ENCODE data around the gene MANEAL. TPM values are rescaled to one million over a fixed set of nuclear protein-coding genes. Genes with fewer than 3 reads are reported as not detected.

MANEAL gene
- 1.1 TPM for polyA plus RNA-seq (2013, experiment 1 of 4)
- polyA plus RNA-seq (2013, experiment 2 of 4), result 0.85 TPM
- polyA plus RNA-seq (2013, experiment 3 of 4), result 0.91 TPM
- 1.1 TPM for polyA plus RNA-seq (2013, experiment 4 of 4)

GRCh38 chr1:37793773-37794371 lies at the start of gene MANEAL:
MANEAL (plus strand) TSS chr1:37793847; CDS start chr1:37794183, 336 bp downstream.
- Histone ChIP-seq H3K27me3 (ENCODE audit: control insufficient read depth, insufficient read depth, low read length, poor library complexity, severe bottlenecking) (peaks cover 72% of the 10 kb centered on the region), H3K4me3 (ENCODE audit: insufficient read depth, low read depth, low read length) (peak within 1 kb of the TSS; percentile 33), H3K9me3 (ENCODE audit: control insufficient read depth, low read length) (no peaks in the 10 kb centered on the region), H3K4me1 (ENCODE audit: control insufficient read depth, insufficient read depth, low read length) (no peaks in the 10 kb centered on the region), H3K36me3 (ENCODE audit: control insufficient read depth, insufficient read depth, low read length) (no peaks in the 10 kb centered on the region), H3K27ac (ENCODE audit: insufficient read depth, low read depth, low read length, poor library complexity, severe bottlenecking) (no peak within 1 kb of the TSS)
- 0 to 1% methylated on average over 82 of the region's 82 CpGs for WGBS, 2 experiments

GRCh38 chr1:37746806-37747205 lies 46.8 kb upstream of the MANEAL start:
- Histone ChIP-seq H3K27me3 (ENCODE audit: control insufficient read depth, insufficient read depth, low read length, poor library complexity, severe bottlenecking) (peaks cover 33% of the 10 kb centered on the region), H3K27ac (ENCODE audit: insufficient read depth, low read depth, low read length, poor library complexity, severe bottlenecking) (no peak overlapping the region), H3K4me3 (ENCODE audit: insufficient read depth, low read depth, low read length) (no peak overlapping the region), H3K36me3 (ENCODE audit: control insufficient read depth, insufficient read depth, low read length) (no peaks in the 10 kb centered on the region), H3K9me3 (ENCODE audit: control insufficient read depth, low read length) (no peaks in the 10 kb centered on the region), H3K4me1 (ENCODE audit: control insufficient read depth, insufficient read depth, low read length) (no peaks in the 10 kb centered on the region)
- WGBS, 2 experiments, result 89 to 95% methylated on average over 1 to 2 of the region's 3 CpGs

- no peaks in the 10 kb centered on the region for H3K36me3 ChIP-seq (ENCODE audit: control insufficient read depth, insufficient read depth, low read length)
- H3K9me3 ChIP-seq (ENCODE audit: control insufficient read depth, low read length), result no peaks in the 10 kb centered on the region
- H3K27me3 ChIP-seq (ENCODE audit: control insufficient read depth, insufficient read depth, low read length, poor library complexity, severe bottlenecking), result peaks cover 46% of the 10 kb centered on the region
- 80% methylated on average over 1 of the region's 1 CpG; no CpG with 5 or more reads in 1 of the 2 experiments for WGBS, 2 experiments
- H3K4me1 ChIP-seq (ENCODE audit: control insufficient read depth, insufficient read depth, low read length), result no peaks in the 10 kb centered on the region
- H3K27ac ChIP-seq (ENCODE audit: insufficient read depth, low read depth, low read length, poor library complexity, severe bottlenecking), result no peak overlapping the region
- no peak overlapping the region for H3K4me3 ChIP-seq (ENCODE audit: insufficient read depth, low read depth, low read length)
These were observed 45.1 kb upstream of the MANEAL start for GRCh38 chr1:37748565-37748964.

GRCh38 chr1:37752213-37752582 lies 41.4 kb upstream of the MANEAL start:
- Histone ChIP-seq H3K36me3 (ENCODE audit: control insufficient read depth, insufficient read depth, low read length) (no peaks in the 10 kb centered on the region), H3K4me3 (ENCODE audit: insufficient read depth, low read depth, low read length) (no peak overlapping the region), H3K27ac (ENCODE audit: insufficient read depth, low read depth, low read length, poor library complexity, severe bottlenecking) (no peak overlapping the region), H3K9me3 (ENCODE audit: control insufficient read depth, low read length) (no peaks in the 10 kb centered on the region), H3K27me3 (ENCODE audit: control insufficient read depth, insufficient read depth, low read length, poor library complexity, severe bottlenecking) (peaks cover 78% of the 10 kb centered on the region), H3K4me1 (ENCODE audit: control insufficient read depth, insufficient read depth, low read length) (no peaks in the 10 kb centered on the region)
- 42 to 45% methylated on average over 11 of the region's 11 CpGs for WGBS, 2 experiments

GRCh38 chr1:37752583-37753471 lies 40.8 kb upstream of the MANEAL start:
- no peaks in the 10 kb centered on the region for H3K4me1 ChIP-seq (ENCODE audit: control insufficient read depth, insufficient read depth, low read length)
- 2% methylated on average over 105 of the region's 105 CpGs for WGBS, 2 experiments
- peaks cover 84% of the 10 kb centered on the region for H3K27me3 ChIP-seq (ENCODE audit: control insufficient read depth, insufficient read depth, low read length, poor library complexity, severe bottlenecking)
- peak overlapping the region; percentile 13 for H3K4me3 ChIP-seq (ENCODE audit: insufficient read depth, low read depth, low read length)
- H3K27ac ChIP-seq (ENCODE audit: insufficient read depth, low read depth, low read length, poor library complexity, severe bottlenecking), result no peak overlapping the region
- no peaks in the 10 kb centered on the region for H3K9me3 ChIP-seq (ENCODE audit: control insufficient read depth, low read length)
- no peaks in the 10 kb centered on the region for H3K36me3 ChIP-seq (ENCODE audit: control insufficient read depth, insufficient read depth, low read length)

GRCh38 chr1:37753473-37754321 lies 40.0 kb upstream of the MANEAL start:
- H3K27ac ChIP-seq (ENCODE audit: insufficient read depth, low read depth, low read length, poor library complexity, severe bottlenecking), result no peak overlapping the region
- H3K4me3 ChIP-seq (ENCODE audit: insufficient read depth, low read depth, low read length), result no peak overlapping the region
- peaks cover 93% of the 10 kb centered on the region for H3K27me3 ChIP-seq (ENCODE audit: control insufficient read depth, insufficient read depth, low read length, poor library complexity, severe bottlenecking)
- no peaks in the 10 kb centered on the region for H3K4me1 ChIP-seq (ENCODE audit: control insufficient read depth, insufficient read depth, low read length)
- H3K9me3 ChIP-seq (ENCODE audit: control insufficient read depth, low read length), result no peaks in the 10 kb centered on the region
- no peaks in the 10 kb centered on the region for H3K36me3 ChIP-seq (ENCODE audit: control insufficient read depth, insufficient read depth, low read length)
- WGBS, 2 experiments, result 33 to 38% methylated on average over 52 of the region's 52 CpGs

- H3K4me1 ChIP-seq (ENCODE audit: control insufficient read depth, insufficient read depth, low read length), result no peaks in the 10 kb centered on the region
- H3K27me3 ChIP-seq (ENCODE audit: control insufficient read depth, insufficient read depth, low read length, poor library complexity, severe bottlenecking), result peaks cover 100% of the 10 kb centered on the region
- no CpG with 5 or more reads among the region's 1 CpG for WGBS, 2 experiments
- no peak overlapping the region for H3K4me3 ChIP-seq (ENCODE audit: insufficient read depth, low read depth, low read length)
- no peaks in the 10 kb centered on the region for H3K9me3 ChIP-seq (ENCODE audit: control insufficient read depth, low read length)
- no peak overlapping the region for H3K27ac ChIP-seq (ENCODE audit: insufficient read depth, low read depth, low read length, poor library complexity, severe bottlenecking)
- no peaks in the 10 kb centered on the region for H3K36me3 ChIP-seq (ENCODE audit: control insufficient read depth, insufficient read depth, low read length)
These were observed 38.4 kb upstream of the MANEAL start for GRCh38 chr1:37755290-37755689.

GRCh38 chr1:37755951-37756560 lies 37.6 kb upstream of the MANEAL start:
- Histone ChIP-seq H3K9me3 (ENCODE audit: control insufficient read depth, low read length) (no peaks in the 10 kb centered on the region), H3K36me3 (ENCODE audit: control insufficient read depth, insufficient read depth, low read length) (no peaks in the 10 kb centered on the region), H3K27ac (ENCODE audit: insufficient read depth, low read depth, low read length, poor library complexity, severe bottlenecking) (no peak overlapping the region), H3K4me3 (ENCODE audit: insufficient read depth, low read depth, low read length) (no peak overlapping the region), H3K27me3 (ENCODE audit: control insufficient read depth, insufficient read depth, low read length, poor library complexity, severe bottlenecking) (peaks cover 100% of the 10 kb centered on the region), H3K4me1 (ENCODE audit: control insufficient read depth, insufficient read depth, low read length) (no peaks in the 10 kb centered on the region)
- WGBS, 2 experiments, result 60 to 70% methylated on average over 4 of the region's 4 CpGs

- Histone ChIP-seq H3K4me3 (ENCODE audit: insufficient read depth, low read depth, low read length) (no peak overlapping the region), H3K27me3 (ENCODE audit: control insufficient read depth, insufficient read depth, low read length, poor library complexity, severe bottlenecking) (peaks cover 100% of the 10 kb centered on the region), H3K27ac (ENCODE audit: insufficient read depth, low read depth, low read length, poor library complexity, severe bottlenecking) (no peak overlapping the region), H3K4me1 (ENCODE audit: control insufficient read depth, insufficient read depth, low read length) (no peaks in the 10 kb centered on the region), H3K9me3 (ENCODE audit: control insufficient read depth, low read length) (no peaks in the 10 kb centered on the region), H3K36me3 (ENCODE audit: control insufficient read depth, insufficient read depth, low read length) (no peaks in the 10 kb centered on the region)
- WGBS, 2 experiments, result 77 to 87% methylated on average over 2 of the region's 2 CpGs
These were observed 34.2 kb upstream of the MANEAL start for GRCh38 chr1:37759451-37759850.

All from ectodermal cell (in vitro differentiated cells).